Activated CD4-positive, alpha-beta T cell treated with anti-CD3 and anti-CD28 coated beads, Interleukin-2, amount 10 ng/mL, durations not matched to agents 7 days and 5 days (primary cell): ENCODE measurements around the gene PLIN3. TPM values are rescaled to one million over a fixed set of nuclear protein-coding genes. Genes with fewer than 3 reads are reported as not detected.
"Not testable (repeated sequence)": the region's sequence is repeated elsewhere in the genome, so short reads cannot be mapped to it uniquely, and the experiment has no call there.

Experiments
- CTCF ChIA-PET: fragments of 350-600 bp; sonication (Branson Sonifier 250); formaldehyde crosslinking; loops from one replicate; lab custom pipeline; 2021; ENCODE audit warnings: antibody characterized with exemption; lab: Charles Lee
- POLR2A ChIA-PET: fragments of 350-600 bp; sonication (Branson Sonifier 250); formaldehyde crosslinking; loops from one replicate; lab custom pipeline; 2021; ENCODE audit warnings: antibody characterized with exemption; lab: Charles Lee
- DNase-seq: peaks from one replicate; pipeline ENCODE4 v3.0.0-alpha.2; 2020
- H3K27ac Mint-ChIP-seq: one replicate; pipeline ENCODE4 v1.8.0; 2021; ENCODE audit warnings: mild to moderate bottlenecking, moderate library complexity, mixed read lengths
- H3K27me3 Mint-ChIP-seq: one replicate; pipeline ENCODE4 v1.8.0; 2021; ENCODE audit warnings: mixed read lengths
- H3K36me3 Mint-ChIP-seq: one replicate; pipeline ENCODE4 v1.8.0; 2021; ENCODE audit warnings: low read depth, mixed read lengths
- H3K4me1 Mint-ChIP-seq: one replicate; pipeline ENCODE4 v1.8.0; 2021; ENCODE audit warnings: mixed read lengths
- H3K4me3 Mint-ChIP-seq: one replicate; pipeline ENCODE4 v1.8.0; 2021; ENCODE audit warnings: mild to moderate bottlenecking, moderate library complexity, mixed read lengths
- H3K9me3 Mint-ChIP-seq: one replicate; pipeline ENCODE4 v1.8.0; 2021; ENCODE audit warnings: mixed read lengths
- total RNA-seq, 2 experiments: library from RNA; stranded (reverse); gene quantifications; one replicate each; pipeline ENCODE4 v1.2.3, GENCODE V29; 2021

The PLIN3 gene
- total RNA-seq, 2 experiments from 2014 or later: 24.1 to 28.1 TPM

- CTCF ChIA-PET: interaction anchor here (0.7 kb wide), 1 partner anchor 165 kb away, joined by 3 read pairs; no protein-coding TSS in a partner anchor
- H3K4me1 Mint-ChIP-seq, H3K27me3 Mint-ChIP-seq, H3K9me3 Mint-ChIP-seq, POLR2A ChIA-PET, H3K27ac Mint-ChIP-seq, H3K36me3 Mint-ChIP-seq, DNase-seq, H3K4me3 Mint-ChIP-seq: not testable (repeated sequence)
Observed at GRCh38 chr19:4882874-4883273, 15.4 kb upstream of the PLIN3 start.

GRCh38 chr19:4879041-4879440 lies 11.6 kb upstream of the PLIN3 start:
- H3K27me3 Mint-ChIP-seq: peaks cover under 1% of the 10 kb centered on the region
- no peaks in the 10 kb centered on the region for H3K9me3 Mint-ChIP-seq
- no peaks in the 10 kb centered on the region for H3K36me3 Mint-ChIP-seq
- no peaks in the 10 kb centered on the region for H3K4me1 Mint-ChIP-seq
- H3K27ac Mint-ChIP-seq: no peak overlapping the region
- ChIA-PET CTCF (interaction anchor here (0.7 kb wide), 1 partner anchor 10 kb away, joined by 3 read pairs; no protein-coding TSS in a partner anchor), POLR2A (no interaction called here)
- DNase-seq: no peak
- no peak overlapping the region for H3K4me3 Mint-ChIP-seq

GRCh38 chr19:4878491-4878968 lies 11.1 kb upstream of the PLIN3 start:
- no peak overlapping the region for H3K4me3 Mint-ChIP-seq
- no peaks in the 10 kb centered on the region for H3K36me3 Mint-ChIP-seq
- CTCF ChIA-PET: no interaction called here
- H3K27ac Mint-ChIP-seq: no peak overlapping the region
- H3K27me3 Mint-ChIP-seq: peaks cover 5% of the 10 kb centered on the region
- no peaks in the 10 kb centered on the region for H3K9me3 Mint-ChIP-seq
- DNase-seq: no peak
- no peaks in the 10 kb centered on the region for H3K4me1 Mint-ChIP-seq
- POLR2A ChIA-PET: no interaction called here

- Mint-ChIP-seq H3K27me3 (peaks cover 5% of the 10 kb centered on the region), H3K36me3 (no peaks in the 10 kb centered on the region), H3K27ac (no peak overlapping the region), H3K4me1 (peaks cover 2% of the 10 kb centered on the region), H3K4me3 (no peak overlapping the region), H3K9me3 (no peaks in the 10 kb centered on the region)
- CTCF ChIA-PET: no interaction called here
- no peak for DNase-seq
- POLR2A ChIA-PET: no interaction called here
Observed at GRCh38 chr19:4877753-4878490, 10.5 kb upstream of the PLIN3 start.

- H3K9me3 Mint-ChIP-seq: no peaks in the 10 kb centered on the region
- no peak overlapping the region for H3K4me3 Mint-ChIP-seq
- DNase-seq: no peak
- H3K27me3 Mint-ChIP-seq: peaks cover 12% of the 10 kb centered on the region
- H3K36me3 Mint-ChIP-seq: no peaks in the 10 kb centered on the region
- CTCF ChIA-PET: interaction anchor here (0.6 to 2.2 kb wide), 3 partner anchors 38 to 569 kb away, joined by 3 to 10 read pairs (median 3); no protein-coding TSS in a partner anchor
- peaks cover 12% of the 10 kb centered on the region for H3K4me1 Mint-ChIP-seq
- no peak overlapping the region for H3K27ac Mint-ChIP-seq
- POLR2A ChIA-PET: interaction anchor here (0.6 to 1.2 kb wide), 2 partner anchors 37 to 85 kb away, joined by 3 to 11 read pairs; no protein-coding TSS in a partner anchor
Observed at GRCh38 chr19:4873930-4874329, 6.5 kb upstream of the PLIN3 start.

GRCh38 chr19:4871711-4872110 lies 4.2 kb upstream of the PLIN3 start:
- H3K9me3 Mint-ChIP-seq: no peaks in the 10 kb centered on the region
- H3K27ac Mint-ChIP-seq: no peak overlapping the region
- no peak overlapping the region for H3K4me3 Mint-ChIP-seq
- H3K27me3 Mint-ChIP-seq: peaks cover 12% of the 10 kb centered on the region
- CTCF ChIA-PET: interaction anchor here (0.6 to 3.8 kb wide), 5 partner anchors 12 to 159 kb away, joined by 3 to 27 read pairs (median 5); no protein-coding TSS in a partner anchor
- POLR2A ChIA-PET: no interaction called here
- no peak for DNase-seq
- no peaks in the 10 kb centered on the region for H3K36me3 Mint-ChIP-seq
- peaks cover 15% of the 10 kb centered on the region for H3K4me1 Mint-ChIP-seq

GRCh38 chr19:4870025-4870700 lies 2.7 kb upstream of the PLIN3 start:
- H3K4me3 Mint-ChIP-seq: no peak overlapping the region
- H3K27me3 Mint-ChIP-seq: peaks cover 12% of the 10 kb centered on the region
- POLR2A ChIA-PET: no interaction called here
- DNase-seq: no peak
- H3K4me1 Mint-ChIP-seq: peaks cover 23% of the 10 kb centered on the region
- no peaks in the 10 kb centered on the region for H3K36me3 Mint-ChIP-seq
- H3K9me3 Mint-ChIP-seq: no peaks in the 10 kb centered on the region
- CTCF ChIA-PET: interaction anchor here (0.6 to 3.8 kb wide), 6 partner anchors 30 to 846 kb away, joined by 3 to 27 read pairs (median 4); no protein-coding TSS in a partner anchor
- H3K27ac Mint-ChIP-seq: no peak overlapping the region

GRCh38 chr19:4868286-4868834 lies 893 bp upstream of the PLIN3 start:
- DNase-seq: no peak
- peaks cover 7% of the 10 kb centered on the region for H3K27me3 Mint-ChIP-seq
- H3K27ac Mint-ChIP-seq: peak overlapping the region; percentile 31
- peaks cover 25% of the 10 kb centered on the region for H3K4me1 Mint-ChIP-seq
- H3K9me3 Mint-ChIP-seq: no peaks in the 10 kb centered on the region
- ChIA-PET POLR2A (no interaction called here), CTCF (interaction anchor here (0.8 to 3.8 kb wide), 5 partner anchors 11 to 77 kb away, joined by 3 to 27 read pairs (median 3); partner anchors contain the start of gene FEM1A)
- H3K36me3 Mint-ChIP-seq: no peaks in the 10 kb centered on the region
- H3K4me3 Mint-ChIP-seq: peak overlapping the region; percentile 75

- H3K27me3 Mint-ChIP-seq: peaks cover 4% of the 10 kb centered on the region
Observed at GRCh38 chr19:4866595-4867424, 657 bp downstream of the PLIN3 start.

GRCh38 chr19:4861147-4861546 lies 6.3 kb downstream of the PLIN3 start:
- no peaks in the 10 kb centered on the region for H3K9me3 Mint-ChIP-seq
- no peak overlapping the region for H3K4me3 Mint-ChIP-seq
- no peaks in the 10 kb centered on the region for H3K36me3 Mint-ChIP-seq
- CTCF ChIA-PET: interaction anchor here (1.4 kb wide), 1 partner anchor 51 kb away, joined by 3 read pairs; no protein-coding TSS in a partner anchor
- H3K27me3 Mint-ChIP-seq: no peaks in the 10 kb centered on the region
- H3K4me1 Mint-ChIP-seq: peaks cover 4% of the 10 kb centered on the region
- POLR2A ChIA-PET: no interaction called here
- DNase-seq: no peak
- H3K27ac Mint-ChIP-seq: no peak overlapping the region

More at GRCh38 chr19:4866595-4867424, 657 bp downstream of the PLIN3 start:
- peak; percentile 50 for DNase-seq
- ChIA-PET POLR2A (no interaction called here), CTCF (interaction anchor here (0.6 to 3.2 kb wide), 7 partner anchors 14 to 75 kb away, joined by 3 to 12 read pairs (median 3); partner anchors contain the start of gene FEM1A)
- H3K36me3 Mint-ChIP-seq: no peaks in the 10 kb centered on the region
- H3K27ac Mint-ChIP-seq: peak overlapping the region; percentile 72
- peak overlapping the region; percentile 75 for H3K4me3 Mint-ChIP-seq
- peaks cover 19% of the 10 kb centered on the region for H3K4me1 Mint-ChIP-seq
- H3K9me3 Mint-ChIP-seq: no peaks in the 10 kb centered on the region

- ChIA-PET POLR2A (no interaction called here), CTCF (interaction anchor here (1.1 to 1.5 kb wide), 3 partner anchors 9 to 50 kb away, joined by 4 read pairs; no protein-coding TSS in a partner anchor)
Observed at GRCh38 chr19:4859697-4860096, 7.8 kb downstream of the PLIN3 start.

GRCh38 chr19:4856468-4856867 lies 11.0 kb downstream of the PLIN3 start:
- H3K9me3 Mint-ChIP-seq, H3K4me1 Mint-ChIP-seq, H3K4me3 Mint-ChIP-seq, DNase-seq, H3K27ac Mint-ChIP-seq, H3K36me3 Mint-ChIP-seq, POLR2A ChIA-PET, H3K27me3 Mint-ChIP-seq: not testable (repeated sequence)
- CTCF ChIA-PET: interaction anchor here (1.7 to 2.5 kb wide), 2 partner anchors 8 to 65 kb away, joined by 4 to 6 read pairs; partner anchors contain the start of gene FEM1A

More at GRCh38 chr19:4859697-4860096, 7.8 kb downstream of the PLIN3 start:
- H3K4me1 Mint-ChIP-seq: peaks cover 2% of the 10 kb centered on the region
- H3K9me3 Mint-ChIP-seq: no peaks in the 10 kb centered on the region
- no peaks in the 10 kb centered on the region for H3K36me3 Mint-ChIP-seq
- no peak overlapping the region for H3K27ac Mint-ChIP-seq
- H3K27me3 Mint-ChIP-seq: no peaks in the 10 kb centered on the region
- H3K4me3 Mint-ChIP-seq: no peak overlapping the region
- DNase-seq: no peak
